Testis (tissue), 5 donors: ENCODE measurements around the gene HORMAD1. TPM values are rescaled to one million over a fixed set of nuclear protein-coding genes. Genes with fewer than 3 reads are reported as not detected.
A peak's percentile ranks its signal among the peaks of the same experiment; 100 is the strongest.
"Not testable (repeated sequence)": the region's sequence is repeated elsewhere in the genome, so short reads cannot be mapped to it uniquely, and the experiment has no call there.

Experiments
- DNase-seq: peaks from one replicate; pipeline ENCODE4 v3.0.0-alpha.2; 2019
- H3K27ac ChIP-seq, 2 donors: fragments of 200-600 bp; sonication (generic); one replicate each; pipeline ENCODE4 v1.5.1; 2019
- H3K27me3 ChIP-seq: fragments of 200-600 bp; sonication (generic); one replicate; pipeline ENCODE4 v1.5.1; 2019
- H3K36me3 ChIP-seq: fragments of 200-600 bp; sonication (generic); one replicate; pipeline ENCODE4 v1.5.1; 2017; ENCODE audit warnings: low read depth; ENCODE audit errors: missing control alignments
- H3K4me1 ChIP-seq: fragments of 200-600 bp; sonication (generic); one replicate; pipeline ENCODE4 v1.5.1; 2019
- H3K4me3 ChIP-seq, 2 donors: fragments of 200-600 bp; sonication (generic); one replicate each; pipeline ENCODE4 v1.5.1; 2017 to 2019
- H3K9me3 ChIP-seq: fragments of 200-600 bp; sonication (generic); one replicate; pipeline ENCODE4 v1.5.1; 2017
- CTCF ChIP-seq, 3 experiments: fragments of 450-650 bp in 2 of 3; fragments of 200-600 bp in 1 of 3; sonication (generic) in 1 of 3; IDR thresholded peaks; one replicate each; pipeline ENCODE4 v1.5.1; 2016 to 2019; ENCODE audit warnings: antibody characterized with exemption in 3 of 3, mild to moderate bottlenecking in 2 of 3, moderate library complexity in 1 of 3
- POLR2A ChIP-seq: fragments of 450-650 bp; IDR thresholded peaks from one replicate; pipeline ENCODE4 v1.6.1; 2017; ENCODE audit warnings: antibody characterized with exemption, mild to moderate bottlenecking, moderate library complexity
- WGBS, 2 donors: methylation state at CpG; one replicate each; pipeline ENCODE4 v1.1.5; 2018; 5-methylcytosine and 5-hydroxymethylcytosine counted together
- intact Hi-C: fragments of 100-400 bp; cut with DNase I; formaldehyde crosslinking; loops from one replicate; pipeline ENCODE4 v1.15.1; 2023; ENCODE audit warnings: low total_unique reads
- long read RNA-seq, 2 donors: transcript quantifications; one replicate each; lab custom pipeline, GENCODE V29; 2026
- polyA plus RNA-seq: library from polyadenylated mRNA; stranded (reverse); fragments of 350-450 nt; fragmentation: Illumina TruSeq; extraction: RNeasy Lipid Tissue Mini Kit (QIAGEN cat#74804); gene quantifications from one replicate; pipeline ENCODE4 v1.2.3, GENCODE V29; 2014; ENCODE audit warnings: low read depth, low replicate concordance; ENCODE audit not compliant: insufficient read depth
- total RNA-seq, 2 donors: library from RNA; depleted of rRNA; stranded (reverse); fragments of >200 nt; gene quantifications; one replicate each; pipeline ENCODE4 v1.2.3, GENCODE V29; 2016

Gene HORMAD1, protein sequence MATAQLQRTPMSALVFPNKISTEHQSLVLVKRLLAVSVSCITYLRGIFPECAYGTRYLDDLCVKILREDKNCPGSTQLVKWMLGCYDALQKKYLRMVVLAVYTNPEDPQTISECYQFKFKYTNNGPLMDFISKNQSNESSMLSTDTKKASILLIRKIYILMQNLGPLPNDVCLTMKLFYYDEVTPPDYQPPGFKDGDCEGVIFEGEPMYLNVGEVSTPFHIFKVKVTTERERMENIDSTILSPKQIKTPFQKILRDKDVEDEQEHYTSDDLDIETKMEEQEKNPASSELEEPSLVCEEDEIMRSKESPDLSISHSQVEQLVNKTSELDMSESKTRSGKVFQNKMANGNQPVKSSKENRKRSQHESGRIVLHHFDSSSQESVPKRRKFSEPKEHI
- total RNA-seq, result 10 to 100 TPM; 56.6 to 89.9 TPM
- polyA plus RNA-seq, result 164 TPM
- long read RNA-seq, donor 1, result 0 reads
- long read RNA-seq, donor 2, result 0 reads

GRCh38 chr1:150720703-150721102 is at the start of gene HORMAD1:
HORMAD1 (minus strand) TSS chr1:150720895; CDS start chr1:150719505, 1,390 bp downstream.
- no peaks in the 10 kb centered on the region for H3K4me1 ChIP-seq
- peak within 1 kb of the TSS; percentile 24 to 59 for H3K27ac ChIP-seq
- no peaks in the 10 kb centered on the region for H3K9me3 ChIP-seq
- DNase-seq, result peak; percentile 64
- WGBS, 2 donors, result 61 to 88% methylated on average over 24 of the region's 24 CpGs
- H3K4me3 ChIP-seq, result peak within 1 kb of the TSS; percentile 49 to 56
- no peaks in the 10 kb centered on the region for H3K36me3 ChIP-seq
- intact Hi-C loops, result no loop called here
- no peak for TF ChIP-seq POLR2A
- no peak for TF ChIP-seq CTCF (IDR thresholded peaks at IDR 0.05)
- H3K27me3 ChIP-seq, result no peaks in the 10 kb centered on the region

DNA sequence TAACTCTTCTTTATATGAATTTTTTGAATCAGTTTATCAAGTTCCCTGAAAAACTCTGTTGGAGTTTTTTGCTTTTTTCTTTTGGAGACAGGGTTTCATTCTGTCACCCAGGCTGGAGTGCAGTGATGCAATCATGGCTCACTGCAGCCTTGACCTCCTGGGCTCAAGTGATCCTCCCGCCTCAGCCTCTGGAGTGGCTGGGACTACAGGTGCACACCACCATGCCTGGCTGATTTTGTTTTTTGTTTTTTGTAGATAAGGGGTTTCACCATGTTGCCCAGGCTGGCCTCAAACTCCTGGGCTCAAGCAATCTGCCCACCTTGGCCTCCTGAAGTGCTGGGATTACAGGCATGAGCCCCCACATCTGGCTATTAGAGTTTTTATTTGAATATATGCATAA is 47.0 kb upstream of the HORMAD1 start:
- H3K36me3 ChIP-seq, H3K27me3 ChIP-seq, H3K4me3 ChIP-seq, H3K9me3 ChIP-seq, H3K4me1 ChIP-seq, intact Hi-C loops, DNase-seq, H3K27ac ChIP-seq: not testable (repeated sequence)
- 50 to 100% methylated on average over 1 of the region's 1 CpG for WGBS, 2 donors

DNA sequence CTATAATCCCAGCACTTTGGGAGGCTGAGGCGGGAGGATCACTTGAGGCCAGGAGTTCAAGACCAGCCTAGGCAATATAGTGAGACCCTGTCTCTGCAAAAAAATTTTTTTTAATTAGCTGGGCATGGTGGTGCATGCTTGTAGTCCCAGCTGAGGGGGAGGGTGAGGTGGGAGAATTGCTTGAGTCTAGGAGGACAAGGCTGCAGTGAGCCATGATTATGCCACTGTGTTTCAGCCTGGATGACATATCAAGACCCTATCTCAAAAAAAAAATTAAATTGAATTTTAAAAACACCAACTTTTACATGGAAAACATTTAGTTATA is 45.2 kb upstream of the HORMAD1 start:
- intact Hi-C loops, H3K27me3 ChIP-seq, H3K4me1 ChIP-seq, DNase-seq, H3K4me3 ChIP-seq, H3K27ac ChIP-seq, H3K9me3 ChIP-seq, H3K36me3 ChIP-seq: not testable (repeated sequence)
- 89 to 91% methylated on average over 1 of the region's 1 CpG for WGBS, 2 donors

DNA sequence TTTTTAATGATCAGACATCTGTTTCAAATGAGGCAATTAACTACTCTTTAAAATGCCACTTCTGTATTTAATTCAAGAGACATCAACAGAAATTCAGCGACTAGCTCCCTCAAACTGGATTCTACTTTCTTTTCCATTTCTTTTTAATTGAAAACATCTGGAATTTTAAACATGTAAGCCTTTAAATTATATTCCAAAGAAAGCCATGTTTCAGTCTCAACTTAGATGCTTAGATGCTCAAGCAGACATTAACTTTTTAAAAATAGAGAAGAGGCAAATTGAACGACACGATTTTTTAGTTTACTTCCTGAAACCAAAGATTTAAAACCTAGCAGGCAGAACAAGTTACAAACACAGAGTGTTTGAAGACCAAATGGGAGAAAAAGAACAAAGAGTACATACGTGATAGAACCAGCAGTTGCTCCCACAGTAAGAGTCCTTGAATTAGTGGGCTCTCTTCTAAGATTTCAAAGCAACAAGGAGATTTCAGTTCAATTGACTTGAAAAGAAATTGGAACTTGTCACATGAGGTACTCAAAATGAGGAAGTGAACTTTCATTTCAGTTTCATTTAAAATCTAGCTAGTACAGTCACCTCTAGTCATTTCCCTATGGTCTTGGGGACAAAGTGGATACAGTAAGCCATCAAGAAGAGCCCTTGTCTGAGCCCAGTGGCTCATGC is 44.7 kb upstream of the HORMAD1 start, which contains the start of gene CTSS:
CTSS (minus strand) TSS at position 483 of the 681 bp plus-strand sequence. CDS start 1,015 bp downstream, outside the sequence.
- intact Hi-C loops, result no loop called here
- no peak for DNase-seq
- Histone ChIP-seq H3K27ac (peak within 1 kb of the TSS; percentile 48 to 65), H3K4me3 (peak within 1 kb of the TSS; percentile 15 to 24), H3K27me3 (no peaks in the 10 kb centered on the region), H3K4me1 (peaks cover 3% of the 10 kb centered on the region), H3K36me3 (no peaks in the 10 kb centered on the region), H3K9me3 (no peaks in the 10 kb centered on the region)
- TF ChIP-seq CTCF (IDR thresholded peaks at IDR 0.05) (no peak), POLR2A (no peak)
- WGBS, 2 donors, result 23 to 29% methylated on average over 4 of the region's 4 CpGs

DNA sequence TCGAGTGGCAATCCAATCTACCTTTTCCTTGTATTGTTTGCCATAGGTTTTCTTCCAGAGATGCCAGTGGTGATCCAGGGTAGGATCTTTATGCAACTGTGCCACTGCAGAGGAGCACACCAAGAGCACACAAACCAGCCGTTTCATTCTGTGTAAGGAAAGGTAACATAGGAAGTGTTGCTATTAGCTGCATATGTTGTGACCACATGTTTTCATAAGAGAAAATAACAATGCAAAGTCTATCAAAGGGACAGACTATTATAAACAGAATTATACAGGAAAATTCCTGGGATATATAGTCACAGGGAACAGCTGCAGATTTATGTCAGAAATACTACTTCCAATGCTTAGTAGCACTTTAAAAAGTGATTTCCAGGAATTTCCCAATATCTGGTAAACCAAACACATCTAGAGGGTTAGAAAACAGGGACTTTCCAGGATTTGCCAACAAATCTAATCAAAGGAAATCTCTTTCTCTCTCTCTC is 44.0 kb upstream of the HORMAD1 start:
- Histone ChIP-seq H3K27ac (peak overlapping the region in 1 of 2 donors; percentile 65), H3K4me3 (peak overlapping the region in 1 of 2 donors; percentile 24)

More for the DNA sequence above, 44.0 kb upstream of the HORMAD1 start:
- Histone ChIP-seq H3K36me3 (no peaks in the 10 kb centered on the region), H3K4me1 (peaks cover 3% of the 10 kb centered on the region), H3K9me3 (no peaks in the 10 kb centered on the region), H3K27me3 (no peaks in the 10 kb centered on the region)
- TF ChIP-seq CTCF (IDR thresholded peaks at IDR 0.05), result no peak
- TF ChIP-seq POLR2A, result no peak
- intact Hi-C loops, result no loop called here
- DNase-seq, result no peak
- 77 to 84% methylated on average over 2 of the region's 2 CpGs for WGBS, 2 donors
